ENCODE data around the gene SLCO2B1. TPM values are rescaled to one million over a fixed set of nuclear protein-coding genes. Genes with fewer than 3 reads are reported as not detected.

The SLCO2B1 gene
- total and polyA plus RNA-seq, 2 experiments from 2014 or later: not detected

DNA sequence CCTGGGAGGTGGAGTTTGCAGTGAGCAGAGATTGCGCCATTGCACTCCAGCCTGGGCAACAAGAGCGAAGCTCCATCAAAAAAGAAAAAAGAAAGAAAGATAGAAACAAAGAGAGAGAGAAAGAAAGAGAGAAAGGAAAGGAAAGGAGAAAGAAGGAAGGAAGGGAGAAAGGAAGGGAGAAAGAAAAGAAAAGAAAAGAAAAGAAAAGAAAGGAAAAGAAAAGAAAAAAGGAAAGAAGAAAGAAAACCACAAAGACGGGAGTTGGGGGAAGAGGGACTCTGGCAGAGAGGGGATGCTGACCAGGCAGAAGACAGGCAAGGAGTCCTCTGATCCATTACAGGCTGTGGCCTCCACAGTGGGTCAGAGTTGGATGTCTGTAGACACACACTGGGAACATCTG is 18.8 kb upstream of the SLCO2B1 start:
- no peaks in the 10 kb centered on the region for H3F3A ChIP-seq (replicated peaks; ENCODE audit: low read depth)
- DNase-seq (ENCODE audit: low spot score) (no peak), ATAC-seq (no peak)
- no peaks in the 10 kb centered on the region for H3K27me3 ChIP-seq (ENCODE audit: insufficient read depth)
- no peak overlapping the region for H3K4me3 ChIP-seq
- H3K9me2 ChIP-seq (ENCODE audit: insufficient read depth): no peaks in the 10 kb centered on the region
- H3K36me3 ChIP-seq (ENCODE audit: insufficient read depth): no peaks in the 10 kb centered on the region
- Mint-ChIP-seq H3K4me3 (no peak overlapping the region), H3K27me3 (ENCODE audit: insufficient read depth, low read depth, poor library complexity) (peaks cover 5% of the 10 kb centered on the region), H3K36me3 (ENCODE audit: low read depth) (peaks cover 7% of the 10 kb centered on the region; the same call in 2 of the 3 replicates), H3K4me1 (no peaks in the 10 kb centered on the region), H3K27ac (no peak overlapping the region), H3K9me3 (peaks cover 21% of the 10 kb centered on the region)
- no peak overlapping the region for H3K4me2 ChIP-seq
- no peaks in the 10 kb centered on the region for H4K20me1 ChIP-seq (replicated peaks; ENCODE audit: insufficient read depth)
- no peak overlapping the region for H3K27ac ChIP-seq (ENCODE audit: low read depth)
- TF ChIP-seq EZH2 (IDR thresholded peaks at IDR 0.05; ENCODE audit: low read depth, unreplicated experiment) (no peak), ZNF331 (CRISPR knock-in tag; IDR thresholded peaks at IDR 0.05; ENCODE audit: low read depth) (no peak), ZNF114 (CRISPR knock-in tag; IDR thresholded peaks at IDR 0.05) (no peak), CREB1 (CRISPR knock-in tag; IDR thresholded peaks at IDR 0.05; ENCODE audit: low read depth) (no peak), EZH2phosphoT487 (IDR thresholded peaks at IDR 0.05; ENCODE audit: unreplicated experiment) (no peak), POLR2AphosphoS5 (IDR thresholded peaks at IDR 0.05; ENCODE audit: low read depth) (no peak), JUNB (IDR thresholded peaks at IDR 0.05; ENCODE audit: unreplicated experiment) (no peak)
- TF ChIP-seq, protein P1, sequence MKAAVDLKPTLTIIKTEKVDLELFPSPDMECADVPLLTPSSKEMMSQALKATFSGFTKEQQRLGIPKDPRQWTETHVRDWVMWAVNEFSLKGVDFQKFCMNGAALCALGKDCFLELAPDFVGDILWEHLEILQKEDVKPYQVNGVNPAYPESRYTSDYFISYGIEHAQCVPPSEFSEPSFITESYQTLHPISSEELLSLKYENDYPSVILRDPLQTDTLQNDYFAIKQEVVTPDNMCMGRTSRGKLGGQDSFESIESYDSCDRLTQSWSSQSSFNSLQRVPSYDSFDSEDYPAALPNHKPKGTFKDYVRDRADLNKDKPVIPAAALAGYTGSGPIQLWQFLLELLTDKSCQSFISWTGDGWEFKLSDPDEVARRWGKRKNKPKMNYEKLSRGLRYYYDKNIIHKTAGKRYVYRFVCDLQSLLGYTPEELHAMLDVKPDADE (IDR thresholded peaks at IDR 0.05): no peak
- TF ChIP-seq, protein P2, sequence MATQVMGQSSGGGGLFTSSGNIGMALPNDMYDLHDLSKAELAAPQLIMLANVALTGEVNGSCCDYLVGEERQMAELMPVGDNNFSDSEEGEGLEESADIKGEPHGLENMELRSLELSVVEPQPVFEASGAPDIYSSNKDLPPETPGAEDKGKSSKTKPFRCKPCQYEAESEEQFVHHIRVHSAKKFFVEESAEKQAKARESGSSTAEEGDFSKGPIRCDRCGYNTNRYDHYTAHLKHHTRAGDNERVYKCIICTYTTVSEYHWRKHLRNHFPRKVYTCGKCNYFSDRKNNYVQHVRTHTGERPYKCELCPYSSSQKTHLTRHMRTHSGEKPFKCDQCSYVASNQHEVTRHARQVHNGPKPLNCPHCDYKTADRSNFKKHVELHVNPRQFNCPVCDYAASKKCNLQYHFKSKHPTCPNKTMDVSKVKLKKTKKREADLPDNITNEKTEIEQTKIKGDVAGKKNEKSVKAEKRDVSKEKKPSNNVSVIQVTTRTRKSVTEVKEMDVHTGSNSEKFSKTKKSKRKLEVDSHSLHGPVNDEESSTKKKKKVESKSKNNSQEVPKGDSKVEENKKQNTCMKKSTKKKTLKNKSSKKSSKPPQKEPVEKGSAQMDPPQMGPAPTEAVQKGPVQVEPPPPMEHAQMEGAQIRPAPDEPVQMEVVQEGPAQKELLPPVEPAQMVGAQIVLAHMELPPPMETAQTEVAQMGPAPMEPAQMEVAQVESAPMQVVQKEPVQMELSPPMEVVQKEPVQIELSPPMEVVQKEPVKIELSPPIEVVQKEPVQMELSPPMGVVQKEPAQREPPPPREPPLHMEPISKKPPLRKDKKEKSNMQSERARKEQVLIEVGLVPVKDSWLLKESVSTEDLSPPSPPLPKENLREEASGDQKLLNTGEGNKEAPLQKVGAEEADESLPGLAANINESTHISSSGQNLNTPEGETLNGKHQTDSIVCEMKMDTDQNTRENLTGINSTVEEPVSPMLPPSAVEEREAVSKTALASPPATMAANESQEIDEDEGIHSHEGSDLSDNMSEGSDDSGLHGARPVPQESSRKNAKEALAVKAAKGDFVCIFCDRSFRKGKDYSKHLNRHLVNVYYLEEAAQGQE (IDR thresholded peaks at IDR 0.05; ENCODE audit: unreplicated experiment): no peak
- TF ChIP-seq, protein P3, sequence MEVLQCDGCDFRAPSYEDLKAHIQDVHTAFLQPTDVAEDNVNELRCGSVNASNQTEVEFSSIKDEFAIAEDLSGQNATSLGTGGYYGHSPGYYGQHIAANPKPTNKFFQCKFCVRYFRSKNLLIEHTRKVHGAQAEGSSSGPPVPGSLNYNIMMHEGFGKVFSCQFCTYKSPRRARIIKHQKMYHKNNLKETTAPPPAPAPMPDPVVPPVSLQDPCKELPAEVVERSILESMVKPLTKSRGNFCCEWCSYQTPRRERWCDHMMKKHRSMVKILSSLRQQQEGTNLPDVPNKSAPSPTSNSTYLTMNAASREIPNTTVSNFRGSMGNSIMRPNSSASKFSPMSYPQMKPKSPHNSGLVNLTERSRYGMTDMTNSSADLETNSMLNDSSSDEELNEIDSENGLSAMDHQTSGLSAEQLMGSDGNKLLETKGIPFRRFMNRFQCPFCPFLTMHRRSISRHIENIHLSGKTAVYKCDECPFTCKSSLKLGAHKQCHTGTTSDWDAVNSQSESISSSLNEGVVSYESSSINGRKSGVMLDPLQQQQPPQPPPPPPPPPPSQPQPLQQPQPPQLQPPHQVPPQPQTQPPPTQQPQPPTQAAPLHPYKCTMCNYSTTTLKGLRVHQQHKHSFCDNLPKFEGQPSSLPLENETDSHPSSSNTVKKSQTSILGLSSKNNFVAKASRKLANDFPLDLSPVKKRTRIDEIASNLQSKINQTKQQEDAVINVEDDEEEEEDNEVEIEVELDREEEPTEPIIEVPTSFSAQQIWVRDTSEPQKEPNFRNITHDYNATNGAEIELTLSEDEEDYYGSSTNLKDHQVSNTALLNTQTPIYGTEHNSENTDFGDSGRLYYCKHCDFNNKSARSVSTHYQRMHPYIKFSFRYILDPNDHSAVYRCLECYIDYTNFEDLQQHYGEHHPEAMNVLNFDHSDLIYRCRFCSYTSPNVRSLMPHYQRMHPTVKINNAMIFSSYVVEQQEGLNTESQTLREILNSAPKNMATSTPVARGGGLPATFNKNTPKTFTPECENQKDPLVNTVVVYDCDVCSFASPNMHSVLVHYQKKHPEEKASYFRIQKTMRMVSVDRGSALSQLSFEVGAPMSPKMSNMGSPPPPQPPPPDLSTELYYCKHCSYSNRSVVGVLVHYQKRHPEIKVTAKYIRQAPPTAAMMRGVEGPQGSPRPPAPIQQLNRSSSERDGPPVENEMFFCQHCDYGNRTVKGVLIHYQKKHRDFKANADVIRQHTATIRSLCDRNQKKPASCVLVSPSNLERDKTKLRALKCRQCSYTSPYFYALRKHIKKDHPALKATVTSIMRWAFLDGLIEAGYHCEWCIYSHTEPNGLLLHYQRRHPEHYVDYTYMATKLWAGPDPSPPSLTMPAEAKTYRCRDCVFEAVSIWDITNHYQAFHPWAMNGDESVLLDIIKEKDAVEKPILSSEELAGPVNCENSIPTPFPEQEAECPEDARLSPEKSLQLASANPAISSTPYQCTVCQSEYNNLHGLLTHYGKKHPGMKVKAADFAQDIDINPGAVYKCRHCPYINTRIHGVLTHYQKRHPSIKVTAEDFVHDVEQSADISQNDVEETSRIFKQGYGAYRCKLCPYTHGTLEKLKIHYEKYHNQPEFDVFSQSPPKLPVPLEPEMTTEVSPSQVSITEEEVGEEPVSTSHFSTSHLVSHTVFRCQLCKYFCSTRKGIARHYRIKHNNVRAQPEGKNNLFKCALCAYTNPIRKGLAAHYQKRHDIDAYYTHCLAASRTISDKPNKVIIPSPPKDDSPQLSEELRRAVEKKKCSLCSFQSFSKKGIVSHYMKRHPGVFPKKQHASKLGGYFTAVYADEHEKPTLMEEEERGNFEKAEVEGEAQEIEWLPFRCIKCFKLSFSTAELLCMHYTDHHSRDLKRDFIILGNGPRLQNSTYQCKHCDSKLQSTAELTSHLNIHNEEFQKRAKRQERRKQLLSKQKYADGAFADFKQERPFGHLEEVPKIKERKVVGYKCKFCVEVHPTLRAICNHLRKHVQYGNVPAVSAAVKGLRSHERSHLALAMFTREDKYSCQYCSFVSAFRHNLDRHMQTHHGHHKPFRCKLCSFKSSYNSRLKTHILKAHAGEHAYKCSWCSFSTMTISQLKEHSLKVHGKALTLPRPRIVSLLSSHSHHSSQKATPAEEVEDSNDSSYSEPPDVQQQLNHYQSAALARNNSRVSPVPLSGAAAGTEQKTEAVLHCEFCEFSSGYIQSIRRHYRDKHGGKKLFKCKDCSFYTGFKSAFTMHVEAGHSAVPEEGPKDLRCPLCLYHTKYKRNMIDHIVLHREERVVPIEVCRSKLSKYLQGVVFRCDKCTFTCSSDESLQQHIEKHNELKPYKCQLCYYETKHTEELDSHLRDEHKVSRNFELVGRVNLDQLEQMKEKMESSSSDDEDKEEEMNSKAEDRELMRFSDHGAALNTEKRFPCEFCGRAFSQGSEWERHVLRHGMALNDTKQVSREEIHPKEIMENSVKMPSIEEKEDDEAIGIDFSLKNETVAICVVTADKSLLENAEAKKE (CRISPR knock-in tag; IDR thresholded peaks at IDR 0.05): no peak
- no peak overlapping the region for H2AFZ ChIP-seq
- H3K4me1 ChIP-seq (ENCODE audit: insufficient read depth): no peaks in the 10 kb centered on the region
- no peaks in the 10 kb centered on the region for H3K79me2 ChIP-seq (replicated peaks; ENCODE audit: insufficient read depth)
